Measurements from ENCODE around the gene PDCD5.

DNA sequence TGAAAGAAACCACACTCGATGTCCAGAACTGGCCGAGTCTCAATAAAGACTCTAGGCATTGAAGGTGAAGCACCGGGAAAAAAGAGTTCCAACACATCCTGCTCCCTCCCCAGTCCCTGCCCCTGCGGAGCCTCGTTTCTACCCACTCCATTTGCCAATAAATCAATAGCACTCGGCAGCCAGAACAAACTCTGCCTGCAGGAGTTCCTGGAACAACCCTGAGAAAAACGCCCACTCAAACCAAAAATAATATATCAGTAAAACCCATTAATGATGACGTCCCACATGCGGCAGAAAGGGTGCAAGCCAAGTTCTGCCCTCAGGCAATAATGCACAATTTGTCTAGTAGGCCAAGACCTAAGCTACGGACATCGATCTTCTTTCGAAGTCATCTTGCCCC, 41.0 kb downstream of the PDCD5 start:
- TF ChIP-seq POLR2AphosphoS5 (IDR thresholded peaks at IDR 0.05; ENCODE audit: low read depth, low read length) (no peak), TCF7L2 (IDR thresholded peaks at IDR 0.05; ENCODE audit: low read depth, low read length) (no peak)
- TF ChIP-seq, protein P1, sequence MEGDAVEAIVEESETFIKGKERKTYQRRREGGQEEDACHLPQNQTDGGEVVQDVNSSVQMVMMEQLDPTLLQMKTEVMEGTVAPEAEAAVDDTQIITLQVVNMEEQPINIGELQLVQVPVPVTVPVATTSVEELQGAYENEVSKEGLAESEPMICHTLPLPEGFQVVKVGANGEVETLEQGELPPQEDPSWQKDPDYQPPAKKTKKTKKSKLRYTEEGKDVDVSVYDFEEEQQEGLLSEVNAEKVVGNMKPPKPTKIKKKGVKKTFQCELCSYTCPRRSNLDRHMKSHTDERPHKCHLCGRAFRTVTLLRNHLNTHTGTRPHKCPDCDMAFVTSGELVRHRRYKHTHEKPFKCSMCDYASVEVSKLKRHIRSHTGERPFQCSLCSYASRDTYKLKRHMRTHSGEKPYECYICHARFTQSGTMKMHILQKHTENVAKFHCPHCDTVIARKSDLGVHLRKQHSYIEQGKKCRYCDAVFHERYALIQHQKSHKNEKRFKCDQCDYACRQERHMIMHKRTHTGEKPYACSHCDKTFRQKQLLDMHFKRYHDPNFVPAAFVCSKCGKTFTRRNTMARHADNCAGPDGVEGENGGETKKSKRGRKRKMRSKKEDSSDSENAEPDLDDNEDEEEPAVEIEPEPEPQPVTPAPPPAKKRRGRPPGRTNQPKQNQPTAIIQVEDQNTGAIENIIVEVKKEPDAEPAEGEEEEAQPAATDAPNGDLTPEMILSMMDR (IDR thresholded peaks at IDR 0.05), result no peak
